Ecto neural progenitor cell (in vitro differentiated cells): ENCODE data around the gene UBE2G1.
"Not testable (repeated sequence)": the region's sequence is repeated elsewhere in the genome, so short reads cannot be mapped to it uniquely, and the experiment has no call there.

Experiments
- DNase-seq: peaks from one replicate; pipeline ENCODE4 v3.0.0-alpha.2; 2018; ENCODE audit warnings: low spot score

Gene UBE2G1

DNA sequence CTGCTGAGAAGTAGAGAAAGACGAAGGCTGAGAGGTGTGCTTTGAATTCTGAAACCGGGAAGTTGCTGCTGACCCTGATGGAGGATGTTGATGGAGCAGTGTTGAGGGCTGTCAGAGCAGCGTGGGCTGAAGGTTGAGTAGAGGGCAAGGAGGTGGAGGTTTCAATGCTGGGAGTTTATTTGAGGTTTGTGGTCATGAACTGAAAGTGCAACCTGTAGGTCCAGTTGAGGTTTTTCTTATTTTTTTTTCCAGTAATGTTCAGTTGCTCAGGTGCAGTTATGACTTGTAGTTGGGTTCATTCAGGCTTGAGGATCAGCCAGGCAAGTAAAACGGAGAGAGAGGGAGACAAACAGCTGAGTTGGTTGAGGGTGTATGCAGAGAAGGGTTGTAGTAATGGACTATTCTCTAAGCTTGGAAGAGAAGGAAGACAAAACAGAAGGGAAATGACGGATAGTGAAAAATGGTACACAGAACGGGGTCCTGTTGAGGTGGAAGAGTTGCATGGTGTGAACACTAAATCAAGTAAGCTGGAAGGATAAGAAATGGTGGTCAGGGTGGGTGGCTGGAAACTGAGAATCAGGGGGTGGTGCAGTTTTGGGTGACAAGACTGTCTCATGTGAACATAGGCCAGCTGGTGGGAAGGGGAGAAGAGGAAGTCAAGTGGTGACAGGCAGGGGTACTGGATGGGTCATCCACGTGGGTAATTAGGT is 8.7 kb upstream of the UBE2G1 start:
- DNase-seq: no peak

DNA sequence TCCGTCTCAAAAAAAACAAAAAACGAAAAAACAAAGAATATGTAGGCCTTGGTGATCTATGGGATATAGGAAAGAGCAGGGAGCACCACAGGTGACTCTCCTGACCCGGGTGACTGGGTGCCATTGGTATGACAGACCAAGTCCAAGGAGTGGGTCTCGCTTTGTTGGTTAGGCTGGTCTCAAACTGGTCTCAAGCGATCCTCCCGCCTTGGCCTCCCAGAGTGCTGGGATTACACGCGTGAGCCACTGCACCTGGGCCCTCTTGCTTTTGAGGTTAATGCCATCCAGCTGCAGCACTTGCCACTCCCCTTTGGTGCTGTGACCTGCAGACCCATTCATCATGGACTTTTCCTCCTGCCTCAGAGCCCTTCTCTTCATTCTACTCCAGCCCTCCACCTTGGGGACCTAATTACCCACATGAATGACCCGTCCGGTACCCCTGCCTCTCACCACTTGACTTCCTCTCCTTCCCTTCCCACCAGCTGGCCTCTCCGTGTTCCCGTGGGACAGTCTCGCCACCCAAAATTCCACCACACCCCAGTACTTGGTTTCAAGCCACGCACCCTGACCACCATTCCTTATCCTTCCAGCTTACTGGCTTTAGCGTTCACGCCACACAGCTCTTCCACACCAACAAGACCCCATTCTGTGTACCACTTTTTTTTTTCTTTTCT is 3.2 kb upstream of the UBE2G1 start:
- DNase-seq: no peak

DNA sequence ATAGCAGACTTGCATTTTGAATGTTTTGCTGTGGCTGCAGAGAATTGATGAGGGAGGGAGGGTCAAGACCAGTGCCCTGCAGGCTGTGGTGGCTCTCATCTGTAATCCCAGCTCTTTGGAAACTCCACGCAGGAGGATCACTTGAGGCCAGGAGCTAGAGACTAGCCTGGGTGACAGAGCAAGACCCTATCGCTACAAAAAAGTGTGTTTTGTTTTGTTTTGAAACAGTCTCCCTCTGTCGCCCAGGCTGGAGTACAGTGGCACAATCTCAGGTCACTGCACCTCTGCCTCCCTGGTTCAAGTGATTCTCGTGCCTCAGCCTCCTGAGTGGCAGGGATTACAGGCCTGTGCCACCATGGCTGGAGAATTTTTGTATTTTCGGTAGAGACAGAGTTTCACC is 1.9 kb upstream of the UBE2G1 start:
- no peak for DNase-seq

DNA sequence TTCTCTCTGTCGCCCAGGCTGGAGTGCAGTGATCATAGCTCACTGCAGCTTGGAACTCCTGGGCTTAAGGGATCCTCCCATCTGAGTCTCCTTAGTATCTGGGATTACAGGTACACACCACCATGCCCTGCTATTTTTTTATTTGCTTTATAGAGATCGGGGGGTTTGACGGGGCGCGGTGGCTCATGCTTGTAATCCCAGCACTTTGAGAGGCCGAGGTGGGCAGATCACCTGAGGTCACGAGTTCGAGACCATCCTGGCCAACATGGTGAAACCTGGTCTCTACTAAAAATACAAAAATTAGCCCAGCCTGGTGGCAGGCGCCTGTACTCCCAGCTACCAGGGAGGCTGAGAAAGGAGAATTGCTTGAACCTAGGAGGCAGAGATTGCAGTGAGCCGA is 702 bp upstream of the UBE2G1 start:
- DNase-seq: not testable (repeated sequence)

DNA sequence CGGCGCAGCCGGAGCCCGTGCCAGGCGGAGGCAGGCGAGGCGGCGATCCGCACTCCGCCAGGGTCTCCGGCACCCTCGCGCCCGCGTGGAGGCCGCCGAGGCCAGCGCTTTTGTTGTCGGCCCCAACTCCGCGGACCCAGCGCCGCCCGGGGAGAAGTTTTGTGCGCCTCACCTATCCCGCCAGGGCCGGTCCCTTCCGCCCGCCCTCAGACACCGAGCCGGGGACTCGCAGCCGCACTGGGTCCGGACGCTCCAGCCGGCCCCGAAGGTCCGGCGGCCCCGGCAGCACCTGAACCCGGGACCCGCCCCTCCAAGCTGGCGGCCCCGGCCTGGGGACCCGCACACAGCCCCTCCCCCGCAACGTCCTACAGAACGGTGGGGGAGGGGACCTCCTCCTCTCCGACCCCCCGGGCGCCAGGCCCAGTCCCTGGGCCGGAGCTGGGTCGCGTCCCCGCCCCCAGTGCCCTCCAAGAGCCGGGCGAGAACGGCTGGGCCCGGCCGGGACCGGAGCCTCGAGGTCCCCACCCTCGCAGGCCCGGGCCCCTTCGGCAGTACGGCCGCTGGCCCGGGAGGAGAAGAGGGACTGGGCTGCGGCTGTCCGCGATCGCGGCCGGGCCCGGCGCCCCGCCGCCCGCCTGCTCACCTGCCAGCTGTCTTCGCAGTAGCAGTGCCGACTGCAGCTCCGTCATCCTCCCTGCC is 698 bp downstream of the UBE2G1 start:
- DNase-seq: no peak

DNA sequence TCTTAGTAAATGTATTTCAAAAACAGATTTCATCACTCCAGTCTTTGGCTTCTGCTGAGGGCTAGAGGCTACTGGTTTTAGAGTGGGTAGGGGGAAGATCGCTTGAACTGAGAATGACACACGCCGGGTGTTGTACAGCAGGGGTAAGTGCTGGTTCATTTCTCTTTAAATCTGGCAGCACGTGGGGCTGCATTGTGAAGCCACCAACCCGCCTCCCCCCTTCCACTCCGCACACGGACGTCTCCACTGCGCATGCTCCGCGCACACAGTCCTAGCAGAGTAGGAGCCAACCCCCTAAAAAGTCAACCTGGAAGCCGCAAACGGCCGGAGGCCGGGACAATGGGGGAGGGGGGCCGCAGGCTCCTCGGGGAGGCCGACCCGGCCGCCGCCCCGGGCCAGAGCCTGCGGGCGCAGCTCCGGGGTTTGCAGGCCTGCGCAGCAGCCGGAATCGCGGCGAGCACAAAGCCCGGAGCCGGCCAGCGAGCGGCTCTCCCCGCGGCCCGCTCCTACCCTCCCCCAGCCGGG is 1.3 kb downstream of the UBE2G1 start:
- peak; percentile 95 for DNase-seq

DNA sequence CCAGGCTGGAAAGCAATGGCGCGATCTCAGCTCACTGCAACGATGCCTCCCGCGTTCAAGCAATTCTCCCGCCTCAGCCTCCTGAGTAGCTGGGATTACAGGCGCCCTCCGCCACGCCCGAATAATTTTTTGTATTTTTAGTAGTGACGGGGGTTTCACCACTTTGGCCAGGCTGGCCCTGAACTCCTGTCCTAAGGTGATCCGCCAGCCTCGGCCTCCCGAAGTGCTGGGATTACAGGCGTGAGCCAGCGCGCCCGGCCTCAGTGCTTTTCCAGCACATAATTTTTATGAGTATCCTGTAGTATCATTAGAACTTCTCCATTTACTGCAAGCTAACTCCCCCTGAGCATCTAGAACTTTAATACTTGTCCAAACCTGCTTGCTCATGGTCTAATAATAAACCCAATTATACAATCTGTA is 1.8 kb downstream of the UBE2G1 start:
- no peak for DNase-seq

DNA sequence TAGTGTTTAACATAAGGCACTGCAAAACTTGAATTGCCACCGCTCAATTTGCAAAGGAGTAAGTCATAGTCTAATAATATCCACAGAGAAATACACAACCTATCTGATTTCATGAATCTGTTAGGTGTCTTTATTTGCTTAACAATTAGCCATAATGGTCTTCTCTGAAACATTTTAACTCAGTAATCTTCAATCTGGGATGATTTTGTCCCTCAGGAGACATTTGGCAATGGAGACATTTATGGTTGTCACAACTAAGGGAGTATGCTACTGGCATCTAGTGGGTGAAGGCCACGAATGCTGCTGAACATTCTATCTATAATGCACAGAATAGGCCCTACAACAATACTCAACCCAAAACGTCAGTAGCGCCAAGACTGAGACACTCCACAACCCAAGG is 4.3 kb downstream of the UBE2G1 start:
- DNase-seq: no peak

DNA sequence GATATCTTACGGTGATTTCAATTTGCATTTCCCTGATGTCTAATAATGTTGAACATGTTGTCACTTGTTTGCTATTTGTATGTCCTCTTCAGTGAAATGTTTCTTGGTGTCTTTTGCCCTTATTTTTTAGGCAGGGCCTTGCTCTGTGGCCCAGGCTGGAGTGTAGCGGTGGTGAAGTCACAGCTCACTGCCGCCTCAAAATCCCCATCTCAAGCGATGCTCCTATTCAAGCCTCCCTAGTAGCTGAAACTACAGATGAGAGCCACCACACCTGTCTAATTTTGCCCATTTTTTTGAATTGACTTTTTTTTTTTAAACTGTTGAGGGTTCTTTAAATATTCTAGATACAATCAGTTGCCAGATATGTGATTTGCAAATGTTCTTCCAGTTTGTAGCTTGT is 8.3 kb downstream of the UBE2G1 start:
- DNase-seq: no peak

DNA sequence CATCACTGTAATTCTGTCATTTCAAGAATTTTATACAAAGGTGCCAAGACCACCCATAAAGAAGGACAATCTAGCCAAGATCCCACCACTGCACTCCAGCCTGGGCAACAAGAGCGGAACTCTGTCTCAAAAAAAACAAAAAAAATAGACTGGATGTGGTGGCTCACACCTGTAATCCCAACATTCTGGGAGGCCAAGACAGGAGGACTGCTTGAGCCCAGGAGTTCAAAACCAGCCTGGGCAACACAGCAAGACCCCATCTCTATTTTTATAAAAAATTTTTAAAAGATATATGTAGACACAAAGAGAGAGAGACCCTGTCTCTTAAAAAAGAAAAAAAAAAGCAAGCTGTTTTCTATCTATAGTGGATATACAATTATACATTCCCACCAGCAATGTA is 8.8 kb downstream of the UBE2G1 start:
- DNase-seq: no peak

DNA sequence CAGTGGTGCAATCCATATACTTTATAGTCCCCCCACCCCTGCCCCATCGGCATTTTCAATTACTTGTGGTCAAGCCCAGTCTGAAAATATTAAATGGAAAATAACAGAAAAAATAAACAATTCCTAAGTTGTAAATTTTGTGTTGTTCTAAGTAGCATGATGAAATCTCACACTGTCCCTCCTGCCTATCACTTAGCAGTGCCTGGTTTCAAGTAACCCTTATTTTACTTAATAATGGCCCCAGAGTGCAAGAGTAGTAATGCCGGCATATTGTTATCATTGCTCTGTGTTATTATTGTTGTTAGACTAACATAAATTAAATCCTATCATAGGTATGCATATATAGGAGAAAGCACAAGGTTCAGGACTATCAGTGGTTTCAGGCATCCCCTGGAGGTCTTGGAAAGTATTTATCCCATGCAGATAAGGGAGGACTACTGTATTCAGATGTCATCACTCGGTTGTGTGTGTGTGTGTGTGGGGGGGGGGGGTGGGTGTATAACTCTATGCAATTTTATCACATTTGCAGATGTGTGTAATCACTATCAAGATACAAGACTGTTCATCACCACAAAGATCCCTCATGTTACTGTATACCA is 9.3 kb downstream of the UBE2G1 start:
- no peak for DNase-seq

DNA sequence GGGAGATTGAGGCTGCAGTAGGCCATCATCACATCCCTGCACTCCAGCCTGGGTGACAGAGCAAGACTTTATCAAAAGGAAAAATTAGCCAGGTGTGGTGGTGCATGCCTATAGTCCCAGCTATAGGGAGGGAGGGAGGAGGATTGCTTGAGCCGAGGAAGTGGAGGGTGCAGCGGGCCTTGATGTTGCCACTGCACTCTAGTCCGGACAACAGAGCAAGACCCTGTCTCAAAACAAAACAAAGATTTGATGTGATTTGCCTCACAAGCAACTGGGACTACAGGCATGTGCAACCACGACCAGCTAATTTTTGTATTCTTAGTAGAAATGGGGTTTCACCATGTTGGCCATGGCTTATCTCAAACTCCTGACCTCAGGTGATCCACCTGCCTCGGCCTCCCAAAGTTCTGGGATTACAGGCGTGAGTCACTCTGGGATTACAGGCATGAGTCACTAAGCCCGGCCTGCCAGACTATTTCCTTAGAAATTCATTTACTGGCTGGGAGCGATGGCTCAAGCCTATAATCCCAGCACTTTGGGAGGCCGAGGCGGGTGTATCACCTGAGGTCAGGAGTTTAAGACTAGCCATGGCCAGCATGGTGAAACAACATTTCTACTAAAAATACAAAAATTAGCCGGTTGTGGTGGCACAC is 11.5 kb downstream of the UBE2G1 start:
- DNase-seq: peak; percentile 39

DNA sequence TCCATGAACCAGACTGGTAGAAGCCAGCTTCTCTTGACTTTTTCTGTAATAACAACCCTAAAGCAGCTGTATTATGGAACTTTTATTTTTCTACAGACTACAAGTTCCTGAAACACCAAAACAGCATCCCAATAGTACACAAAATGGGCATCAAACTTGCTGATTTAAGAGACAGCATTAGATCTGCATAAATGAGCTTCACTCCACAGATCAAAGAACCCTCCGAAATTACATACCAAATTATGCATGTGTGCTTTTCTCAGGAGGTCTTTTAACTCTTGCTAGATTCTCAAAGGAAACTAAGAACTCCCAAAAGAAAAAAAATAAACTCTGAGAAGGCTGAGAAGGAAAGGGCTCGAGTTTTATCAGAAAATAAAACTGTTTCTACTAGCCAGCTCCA is 12.3 kb downstream of the UBE2G1 start:
- no peak for DNase-seq

DNA sequence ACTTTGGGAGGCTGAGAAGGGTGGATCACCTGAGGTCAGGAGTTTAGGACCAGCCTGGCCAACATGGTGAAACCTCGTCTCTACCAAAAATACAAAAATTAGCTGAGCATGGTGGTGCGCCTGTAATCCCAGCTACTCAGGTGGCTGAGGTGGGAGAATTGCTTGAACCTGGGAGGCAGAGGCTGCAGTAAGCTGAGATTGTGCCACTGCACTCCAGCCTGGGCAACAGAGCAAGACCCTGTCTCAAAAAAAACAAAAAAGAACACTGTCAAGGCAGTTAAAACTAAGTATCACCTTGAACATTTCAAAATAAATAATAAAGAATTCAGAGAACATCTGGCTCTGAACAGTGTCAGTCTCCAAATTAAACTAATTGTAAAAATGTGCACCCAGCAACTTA is 16.3 kb downstream of the UBE2G1 start:
- not testable (repeated sequence) for DNase-seq

DNA sequence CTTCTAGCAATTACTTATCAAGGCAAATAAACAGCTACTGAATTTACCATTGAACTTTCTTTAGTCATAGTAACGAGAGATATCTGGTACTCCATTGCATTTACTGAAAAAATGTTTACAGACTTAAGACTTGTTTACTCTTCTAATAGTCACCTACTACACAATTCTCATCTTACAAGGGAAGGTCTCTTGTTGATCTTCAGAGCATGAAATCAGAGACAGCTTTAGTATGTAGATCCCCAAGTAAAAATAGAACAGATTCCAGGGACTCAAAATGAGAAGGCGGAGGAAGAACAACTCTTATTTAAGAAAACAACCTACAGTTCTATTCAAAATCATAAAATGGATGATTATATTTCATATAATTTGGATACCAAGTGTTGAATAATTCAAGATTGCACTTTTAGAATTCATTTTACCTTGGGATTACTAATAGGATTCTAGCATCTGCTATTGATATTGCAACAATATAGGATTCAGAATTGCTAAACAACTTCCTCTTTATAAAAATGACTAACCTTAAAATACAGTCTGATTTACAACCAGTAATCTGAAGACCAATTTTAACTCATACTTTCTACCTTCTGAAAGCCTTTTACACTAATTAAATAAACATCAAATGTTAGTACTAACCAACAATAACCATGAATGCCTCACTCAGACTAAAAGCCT is 20.8 kb downstream of the UBE2G1 start:
- no peak for DNase-seq

DNA sequence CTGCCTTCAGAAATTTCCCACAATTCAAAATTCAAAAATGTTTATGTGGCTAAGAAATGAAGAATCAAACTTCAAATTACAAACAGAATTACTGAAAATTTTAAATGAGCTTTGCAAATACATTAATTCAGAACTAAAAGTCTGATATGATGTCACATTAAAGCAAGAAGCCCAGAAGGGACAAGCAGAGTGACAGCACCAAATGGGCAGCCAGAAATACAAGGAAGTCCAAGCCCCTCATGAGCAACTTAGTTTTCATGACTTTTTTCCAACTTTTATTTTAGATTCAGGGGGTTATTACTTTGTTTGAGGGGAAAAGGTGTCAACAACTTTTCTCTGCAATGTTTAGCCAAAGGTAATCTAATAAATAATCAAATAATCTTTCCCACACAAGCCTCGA is 21.5 kb downstream of the UBE2G1 start:
- no peak for DNase-seq

DNA sequence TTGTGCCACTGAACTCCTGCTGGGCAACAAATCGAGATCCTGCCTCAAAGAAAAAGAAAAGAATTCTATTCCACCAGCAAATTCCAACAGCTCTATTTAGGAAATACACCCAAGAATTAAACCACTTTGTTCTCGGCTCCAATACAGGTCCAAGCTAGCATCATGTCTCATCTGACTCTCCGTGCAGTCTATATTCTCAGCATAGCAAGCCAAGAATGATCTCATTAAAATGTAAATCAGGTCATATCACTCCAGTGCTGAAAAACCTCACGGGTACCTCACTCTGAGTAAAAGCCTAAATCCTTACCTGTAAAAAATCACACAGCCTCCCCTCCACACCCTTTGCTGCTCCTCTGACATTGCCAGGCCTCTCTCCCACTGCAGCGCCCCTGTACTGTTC is 23.9 kb downstream of the UBE2G1 start:
- DNase-seq: no peak

DNA sequence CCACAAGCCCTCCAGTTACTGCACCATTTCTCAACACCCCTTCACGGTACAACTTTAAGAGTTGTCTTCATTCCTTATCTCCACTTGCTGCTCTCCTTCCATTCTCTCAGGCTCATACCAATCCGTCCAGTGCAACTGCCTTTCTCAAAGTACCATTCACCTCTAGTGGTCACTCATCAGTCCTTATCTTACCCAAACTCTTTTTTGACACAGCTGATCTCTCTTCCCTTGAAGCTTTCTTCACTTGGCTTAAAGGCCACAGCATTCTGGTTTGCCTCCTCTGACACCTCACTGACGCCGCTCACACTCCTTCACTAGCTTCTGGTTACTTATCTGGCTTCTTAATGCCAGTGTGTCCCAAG is 24.9 kb downstream of the UBE2G1 start:
- no peak for DNase-seq

DNA sequence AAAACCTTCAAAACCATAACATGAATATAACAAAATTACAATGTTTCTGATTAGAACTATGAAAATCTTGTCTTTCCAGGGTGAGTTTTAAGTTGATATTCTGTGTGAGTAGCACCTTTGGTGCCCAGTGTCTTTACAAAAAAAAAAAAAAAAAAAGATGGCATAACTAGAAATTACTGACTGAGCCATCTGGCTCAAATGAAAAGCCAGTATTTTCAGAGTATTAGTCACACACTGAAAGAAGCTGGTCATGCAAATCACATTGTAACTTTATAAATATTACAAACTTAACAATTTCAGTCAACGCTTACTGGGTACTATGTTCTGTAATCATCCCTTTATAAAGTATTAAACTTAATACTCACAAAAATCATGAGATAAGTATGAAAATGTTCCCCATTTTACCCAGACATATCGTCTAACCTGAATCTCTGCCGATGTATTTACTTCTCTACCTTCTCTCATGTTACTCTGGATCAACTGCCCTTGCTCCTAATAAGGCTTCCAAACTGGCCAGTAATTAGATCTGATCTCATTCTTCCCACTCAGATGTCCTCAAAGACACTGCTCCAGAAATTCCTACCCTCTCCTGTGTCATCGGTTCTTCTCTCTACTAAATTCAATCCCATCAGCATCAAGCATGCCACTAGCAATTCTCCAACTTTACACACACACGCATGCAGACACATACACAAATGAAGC is 25.4 kb downstream of the UBE2G1 start:
- DNase-seq: no peak

DNA sequence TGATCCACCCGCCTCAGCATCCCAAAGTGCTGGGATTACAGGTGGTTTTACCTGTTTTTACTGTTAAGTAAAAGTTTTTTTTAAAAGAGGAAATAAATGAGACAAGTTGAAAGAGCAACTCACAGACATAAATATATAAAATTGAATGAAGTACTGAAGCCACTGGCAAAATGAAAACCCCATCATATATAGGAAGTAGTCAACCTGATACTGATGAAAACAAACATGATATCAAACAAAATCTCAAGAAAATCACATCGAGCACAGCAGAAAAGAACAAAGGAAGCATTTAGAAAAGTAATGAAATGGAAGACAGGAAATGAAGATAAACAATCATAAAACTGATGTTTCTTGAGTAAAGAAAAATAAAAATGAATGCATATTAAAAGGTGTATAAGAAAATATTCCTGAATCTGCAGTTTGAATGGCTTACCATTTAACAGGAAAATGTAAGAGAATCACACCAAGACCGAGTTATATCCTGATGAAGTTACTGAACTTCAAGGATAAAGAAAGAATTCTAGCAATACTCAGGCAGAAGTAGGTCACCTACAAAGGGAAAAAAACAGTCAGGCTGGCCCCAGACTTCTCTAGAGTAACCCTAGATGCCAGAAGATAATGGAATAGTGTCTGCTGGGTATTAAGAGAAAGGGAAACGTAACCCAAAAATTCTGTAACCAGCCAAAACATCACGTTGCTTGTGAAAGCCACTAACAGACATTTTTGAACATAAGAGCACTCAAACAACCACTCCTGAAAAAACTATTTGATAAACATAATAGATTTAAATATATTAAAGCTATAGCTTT is 31.5 kb downstream of the UBE2G1 start:
- no peak for DNase-seq
